Heart right ventricle (tissue), 16 donors: ENCODE data around the gene UBA6. TPM values are rescaled to one million over a fixed set of nuclear protein-coding genes. Genes with fewer than 3 reads are reported as not detected.

Experiments
- ATAC-seq, 8 donors: fragments of 200-7000 bp; cut with Tn5 transposase; one replicate each; pipeline ENCODE4 v1.9.1; 2020; ENCODE audit warnings: mild to moderate bottlenecking in 8 of 8, moderate library complexity in 8 of 8, moderate number of reproducible peaks in 1 of 8
- DNase-seq, 2 donors: peaks; one replicate each; pipeline ENCODE4 v3.0.0-alpha.2; 2020
- H3K27ac ChIP-seq, 10 donors: fragments of 200-600 bp; sonication (generic) in 2 of 10; one replicate each; pipeline versions ENCODE4 v1.5.0 to v1.8.0; 2020 to 2022; ENCODE audit warnings: mild to moderate bottlenecking in 3 of 10
- H3K27me3 ChIP-seq, 7 donors: fragments of 200-600 bp; one replicate each; pipeline ENCODE4 v1.8.0; 2021 to 2022; ENCODE audit warnings: mild to moderate bottlenecking in 2 of 7
- H3K36me3 ChIP-seq, 9 donors: fragments of 200-600 bp; sonication (generic) in 1 of 9; one replicate each; pipeline versions ENCODE4 v1.5.0 to v1.8.0; 2020 to 2022; ENCODE audit warnings: mild to moderate bottlenecking in 2 of 9
- H3K4me1 ChIP-seq, 9 donors: fragments of 200-600 bp; sonication (generic) in 1 of 9; one replicate each; pipeline versions ENCODE4 v1.5.0 to v1.8.0; 2020 to 2022; ENCODE audit warnings: mild to moderate bottlenecking in 4 of 9
- H3K4me3 ChIP-seq, 10 donors: fragments of 200-600 bp; sonication (generic) in 2 of 10; one replicate each; pipeline versions ENCODE4 v1.5.0 to v1.8.0; 2020 to 2022; ENCODE audit warnings: mild to moderate bottlenecking in 7 of 10, moderate library complexity in 2 of 10
- H3K9me3 ChIP-seq, 11 donors: fragments of 200-600 bp in 10 of 11; sonication (generic) in 2 of 11; one replicate each; pipeline versions ENCODE4 v1.5.0 to v1.8.0; 2013 to 2022; ENCODE audit warnings: mild to moderate bottlenecking in 2 of 11, control low read depth in 1 of 11, moderate library complexity in 1 of 11
- CTCF ChIP-seq, 9 donors: fragments of 200-600 bp; sonication (generic) in 2 of 9; IDR thresholded peaks; one replicate each; pipeline versions ENCODE4 v1.5.0 to v1.8.0; 2021 to 2022; ENCODE audit warnings: antibody characterized with exemption in 9 of 9, mild to moderate bottlenecking in 5 of 9, moderate library complexity in 1 of 9
- WGBS, 2 donors: extraction: QIAGEN DNeasy Blood & Tissue Kit; methylation state at CpG; one replicate each; pipeline ENCODE4 v1.1.7; 2013; ENCODE audit warnings: inconsistent platforms in 1 of 2; 5-methylcytosine and 5-hydroxymethylcytosine counted together
- intact Hi-C, 10 donors: fragments of 100-400 bp; cut with DNase I; formaldehyde crosslinking; loops; one replicate each; pipeline versions ENCODE4 v1.11.1 to v1.14.2; 2022
- polyA plus RNA-seq, 2 donors: library from polyadenylated mRNA; stranded (reverse); fragments of 200-250 nt; gene quantifications; one replicate each; pipeline ENCODE4 v1.2.3, GENCODE V29; 2013
- total RNA-seq, 10 donors: library from RNA; stranded (reverse); fragmentation: NEBNext Ultra II Directional in 3 of 10; extraction: Animal tissue kit (Norgen Biotek cat#: 25700) in 3 of 10; gene quantifications; one replicate each; pipeline versions ENCODE4 v1.2.1 to v1.2.4, GENCODE V29; 2021 to 2023
- donor health status: Arrhythmogenic right ventricular cardiomyopathy.
- donor health status: ischemic (EF 13 %, LVEDD 7.1; RV severe dilation, severe dysfunction).
- donor health status: healthy with polysubstance abuse.
- donor health status: DM: no; HTN: yes; CAD: no.
- donor health status: DM: no; HTN: no; CAD: no.
- donor health status: ischemic (EF 25% LVEDD 6.9; RV normal size, moderate dysfunction).
- donor health status: ischemic (EF 25% LVEDD 5.7; RV mildly dilated, moderate dysfunction).
- donor health status: healthy.
- donor health status: DM: yes; HTN: yes; CAD: no.
- donor health status: Ischemic cardiomyopathy.
- donor health status: ischemic (EF 35%, LVEDD 5.7; RV mildly dilated, moderate dysfunction).
- donor health status: nonischemic (EF 11% LVEDD 7.7; RV severe dilation, severe dysfunction).
- donor health status: DM: yes; HTN: yes; CAD: no.
- donor health status: PGD.
- donor health status: ischemic (EF 29% LVEDD 5.4; RV normal size, mild dysfunction).
- donor health status: nonischemic (EF 23%, LVEDD 6.1; RV moderate dilation, normal function).

UBA6 gene
- total and polyA plus RNA-seq, 12 donors = 2.6 to 35.7 (median 18.1) TPM

- H3K36me3 ChIP-seq = peaks cover 0 to 96% (median 44%) of the 10 kb centered on the region in 9 donors
- H3K27ac ChIP-seq = peak overlapping the region in 1 of 10 donors; percentile 4
- 83 to 85% methylated on average over 3 of the region's 3 CpGs for WGBS, 2 donors
- TF ChIP-seq CTCF (IDR thresholded peaks at IDR 0.05) = no peak
- no peak for ATAC-seq
- no peak for DNase-seq
- H3K4me3 ChIP-seq = no peak overlapping the region
- H3K4me1 ChIP-seq = no peaks in the 10 kb centered on the region
- H3K9me3 ChIP-seq = no peaks in the 10 kb centered on the region
- intact Hi-C loops = no loop called here
- no peaks in the 10 kb centered on the region for H3K27me3 ChIP-seq
Observed at GRCh38 chr4:67632492-67632891, 68.5 kb downstream of the UBA6 start.

- Histone ChIP-seq H3K9me3 (no peaks in the 10 kb centered on the region), H3K27ac (no peak overlapping the region), H3K27me3 (no peaks in the 10 kb centered on the region), H3K4me3 (no peak overlapping the region), H3K36me3 (peaks cover 0 to 100% (median 50%) of the 10 kb centered on the region in 9 donors), H3K4me1 (no peaks in the 10 kb centered on the region)
- intact Hi-C loops = loop anchor here in 1 of 10 donors (10.0 kb wide), 2 partner anchors 50 to 80 kb away; partner anchors contain the start of gene CENPC
- DNase-seq = no peak
- 80 to 83% methylated on average over 3 of the region's 3 CpGs for WGBS, 2 donors
- TF ChIP-seq CTCF (IDR thresholded peaks at IDR 0.05) = no peak
- no peak for ATAC-seq
Observed at GRCh38 chr4:67624939-67625338, 76.0 kb downstream of the UBA6 start.

- 88 to 91% methylated on average over 1 of the region's 1 CpG for WGBS, 2 donors
- Histone ChIP-seq H3K4me1 (no peaks in the 10 kb centered on the region), H3K9me3 (peaks cover 0 to 21% (median 0%) of the 10 kb centered on the region in 11 donors), H3K27ac (no peak overlapping the region), H3K4me3 (no peak overlapping the region), H3K27me3 (no peaks in the 10 kb centered on the region), H3K36me3 (peaks cover 0 to 74% (median 15%) of the 10 kb centered on the region in 9 donors)
- ATAC-seq (no peak), DNase-seq (no peak)
- intact Hi-C loops = no loop called here
- no peak for TF ChIP-seq CTCF (IDR thresholded peaks at IDR 0.05)
Observed at GRCh38 chr4:67616478-67616877, 84.5 kb downstream of the UBA6 start.

GRCh38 chr4:67615119-67615518, 85.8 kb downstream of the UBA6 start:
- H3K36me3 ChIP-seq = peaks cover 0 to 60% (median 4%) of the 10 kb centered on the region in 9 donors
- WGBS, 2 donors = 96 to 98% methylated on average over 5 of the region's 5 CpGs
- intact Hi-C loops = no loop called here
- no peak for TF ChIP-seq CTCF (IDR thresholded peaks at IDR 0.05)
- ATAC-seq = no peak
- DNase-seq = no peak
- no peaks in the 10 kb centered on the region for H3K27me3 ChIP-seq
- H3K4me3 ChIP-seq = no peak overlapping the region
- H3K9me3 ChIP-seq = peaks cover 0 to 31% (median under 1%) of the 10 kb centered on the region in 11 donors
- no peaks in the 10 kb centered on the region for H3K4me1 ChIP-seq
- no peak overlapping the region for H3K27ac ChIP-seq
